ENCODE measurements around the gene DUSP12. TPM values are rescaled to one million over a fixed set of nuclear protein-coding genes. Genes with fewer than 3 reads are reported as not detected.
A peak's percentile ranks its signal among the peaks of the same experiment; 100 is the strongest.

Gene DUSP12
- total RNA-seq, 1 experiment from 2014 or later: 36.9 TPM

- in situ Hi-C loops (cut with HindIII; ENCODE audit: low pct_unique_long_range_greater_than_20kb, low sequenced_read_pairs): no loop called here
- peak; percentile 73 for DNase-seq (ENCODE audit: low read depth)
Observed at GRCh38 chr1:161725908-161726472, 23.6 kb upstream of the DUSP12 start.

GRCh38 chr1:161726473-161727255 is 22.9 kb upstream of the DUSP12 start:
- peak; percentile 69 for DNase-seq (ENCODE audit: low read depth)
- in situ Hi-C loops (cut with HindIII; ENCODE audit: low pct_unique_long_range_greater_than_20kb, low sequenced_read_pairs): no loop called here

GRCh38 chr1:161727256-161727924 is 22.2 kb upstream of the DUSP12 start:
- DNase-seq (ENCODE audit: low read depth): peak; percentile 66
- in situ Hi-C loops (cut with HindIII; ENCODE audit: low pct_unique_long_range_greater_than_20kb, low sequenced_read_pairs): no loop called here

GRCh38 chr1:161728376-161729226 is 21.0 kb upstream of the DUSP12 start:
- in situ Hi-C loops (cut with HindIII; ENCODE audit: low pct_unique_long_range_greater_than_20kb, low sequenced_read_pairs): no loop called here

GRCh38 chr1:161730050-161730564 is 19.5 kb upstream of the DUSP12 start:
- in situ Hi-C loops (cut with HindIII; ENCODE audit: low pct_unique_long_range_greater_than_20kb, low sequenced_read_pairs): no loop called here
- no peak for DNase-seq (ENCODE audit: low read depth)

More at GRCh38 chr1:161728376-161729226, 21.0 kb upstream of the DUSP12 start:
- no peak for DNase-seq (ENCODE audit: low read depth)

- DNase-seq (ENCODE audit: low read depth): no peak
- in situ Hi-C loops (cut with HindIII; ENCODE audit: low pct_unique_long_range_greater_than_20kb, low sequenced_read_pairs): no loop called here
Observed at GRCh38 chr1:161731241-161731640, 18.3 kb upstream of the DUSP12 start.

- no peak for DNase-seq (ENCODE audit: low read depth)
- in situ Hi-C loops (cut with HindIII; ENCODE audit: low pct_unique_long_range_greater_than_20kb, low sequenced_read_pairs): no loop called here
Observed at GRCh38 chr1:161731981-161732718, 17.4 kb upstream of the DUSP12 start.

GRCh38 chr1:161733526-161733925 is 16.1 kb upstream of the DUSP12 start:
- no peak for DNase-seq (ENCODE audit: low read depth)
- in situ Hi-C loops (cut with HindIII; ENCODE audit: low pct_unique_long_range_greater_than_20kb, low sequenced_read_pairs): no loop called here

GRCh38 chr1:161735837-161736236 is 13.7 kb upstream of the DUSP12 start:
- no peak for DNase-seq (ENCODE audit: low read depth)
- in situ Hi-C loops (cut with HindIII; ENCODE audit: low pct_unique_long_range_greater_than_20kb, low sequenced_read_pairs): no loop called here

GRCh38 chr1:161736335-161736969 is 13.1 kb upstream of the DUSP12 start:
- in situ Hi-C loops (cut with HindIII; ENCODE audit: low pct_unique_long_range_greater_than_20kb, low sequenced_read_pairs): no loop called here
- no peak for DNase-seq (ENCODE audit: low read depth)

GRCh38 chr1:161737625-161738024 is 12.0 kb upstream of the DUSP12 start:
- no peak for DNase-seq (ENCODE audit: low read depth)
- in situ Hi-C loops (cut with HindIII; ENCODE audit: low pct_unique_long_range_greater_than_20kb, low sequenced_read_pairs): no loop called here

GRCh38 chr1:161738627-161739287 is 10.8 kb upstream of the DUSP12 start:
- peak; percentile 60 for DNase-seq (ENCODE audit: low read depth)
- in situ Hi-C loops (cut with HindIII; ENCODE audit: low pct_unique_long_range_greater_than_20kb, low sequenced_read_pairs): no loop called here

- DNase-seq (ENCODE audit: low read depth): no peak
- in situ Hi-C loops (cut with HindIII; ENCODE audit: low pct_unique_long_range_greater_than_20kb, low sequenced_read_pairs): no loop called here
Observed at GRCh38 chr1:161739865-161740566, 9.6 kb upstream of the DUSP12 start.

GRCh38 chr1:161740921-161741320 is 8.7 kb upstream of the DUSP12 start:
- in situ Hi-C loops (cut with HindIII; ENCODE audit: low pct_unique_long_range_greater_than_20kb, low sequenced_read_pairs): no loop called here
- DNase-seq (ENCODE audit: low read depth): no peak

GRCh38 chr1:161743231-161743630 is 6.4 kb upstream of the DUSP12 start:
- in situ Hi-C loops (cut with HindIII; ENCODE audit: low pct_unique_long_range_greater_than_20kb, low sequenced_read_pairs): no loop called here

GRCh38 chr1:161747801-161748200 is 1.8 kb upstream of the DUSP12 start:
- in situ Hi-C loops (cut with HindIII; ENCODE audit: low pct_unique_long_range_greater_than_20kb, low sequenced_read_pairs): no loop called here
- DNase-seq (ENCODE audit: low read depth): no peak

More at GRCh38 chr1:161743231-161743630, 6.4 kb upstream of the DUSP12 start:
- no peak for DNase-seq (ENCODE audit: low read depth)
